Panc1 (cell line): ENCODE measurements around the gene TIAM2. TPM values are rescaled to one million over a fixed set of nuclear protein-coding genes. Genes with fewer than 3 reads are reported as not detected.
A peak's percentile ranks its signal among the peaks of the same experiment; 100 is the strongest.

Experiments
- ATAC-seq: fragments of 200-7000 bp; cut with Tn5 transposase; 2 replicates; pipeline ENCODE4 v1.9.1; 2020; ENCODE audit warnings: mild to moderate bottlenecking, moderate library complexity
- BruUV-seq: library from RNA; stranded (reverse); fragments of 400-500 nt; replicated peaks from 2 replicates; lab custom pipeline; 2021; lab: Mats Ljungman, UMichigan
- CTCF ChIA-PET: fragments of 300-600 bp; sonication (Branson Sonifier 250); formaldehyde crosslinking; loops from one replicate; lab custom pipeline; 2022; ENCODE audit warnings: antibody characterized with exemption; lab: Charles Lee
- POLR2A ChIA-PET: fragments of 300-600 bp; sonication (Branson Sonifier 250); formaldehyde crosslinking; loops from one replicate; lab custom pipeline; 2022; ENCODE audit warnings: antibody characterized with exemption; lab: Charles Lee
- DNase-seq: peaks from one replicate; pipeline ENCODE4 v3.0.0-alpha.2; 2010; ENCODE audit warnings: low read depth, low spot score
- H3K27ac ChIP-seq: 2 replicates; pipeline ENCODE4 v1.5.1; 2011; ENCODE audit warnings: mild to moderate bottlenecking, low read length, inconsistent platforms
- H3K27me3 ChIP-seq: fragments of 200-500 bp; sonication (Bioruptor generic); 2 replicates; pipeline ENCODE4 v1.6.0; 2014; ENCODE audit warnings: low read length, inconsistent platforms; ENCODE audit not compliant: control insufficient read depth, insufficient read depth
- H3K36me3 ChIP-seq: fragments of 200-500 bp; sonication (Bioruptor generic); 2 replicates; pipeline ENCODE4 v1.5.1; 2014; ENCODE audit warnings: inconsistent platforms, mild to moderate bottlenecking, low read length, moderate library complexity; ENCODE audit not compliant: control insufficient read depth, insufficient read depth
- H3K4me1 ChIP-seq: 2 replicates; pipeline ENCODE4 v1.5.1; 2011; ENCODE audit warnings: inconsistent platforms, mild to moderate bottlenecking, low read length, moderate library complexity; ENCODE audit not compliant: control insufficient read depth, insufficient read depth
- H3K4me3 ChIP-seq, 2 experiments: 2 replicates each; pipeline ENCODE4 v1.5.1; 2011 to 2012; ENCODE audit warnings: low read depth in 2 of 2, low read length in 2 of 2, mild to moderate bottlenecking in 2 of 2, inconsistent platforms in 1 of 2, moderate library complexity in 1 of 2
- H3K9me3 ChIP-seq: fragments of 200-500 bp; sonication (Bioruptor generic); 2 replicates; pipeline ENCODE4 v1.5.1; 2014; ENCODE audit warnings: low read depth, mild to moderate bottlenecking, inconsistent platforms, low read length, moderate library complexity; ENCODE audit not compliant: control insufficient read depth, insufficient read depth
- POLR2AphosphoS5 ChIP-seq: IDR thresholded peaks from 2 replicates; pipeline ENCODE4 v1.6.1; 2012; ENCODE audit warnings: mild to moderate bottlenecking, low read depth, low read length, moderate library complexity
- REST ChIP-seq, 2 experiments: IDR thresholded peaks; 2 replicates each; pipeline ENCODE4 v1.6.1; 2011 to 2012; ENCODE audit warnings: low read depth in 2 of 2, control low read depth in 1 of 2, low read length in 1 of 2, mild to moderate bottlenecking in 1 of 2, moderate library complexity in 1 of 2; ENCODE audit not compliant: insufficient read depth in 1 of 2
- SIN3A ChIP-seq: IDR thresholded peaks from 2 replicates; pipeline ENCODE4 v1.6.1; 2012; ENCODE audit warnings: low read depth, mild to moderate bottlenecking, low read length, moderate library complexity, borderline replicate concordance; ENCODE audit not compliant: insufficient read depth
- TCF7L2 ChIP-seq: IDR thresholded peaks from 2 replicates; pipeline ENCODE4 v1.6.1; 2011; ENCODE audit warnings: mild to moderate bottlenecking, low read depth, low read length, inconsistent platforms
- in situ Hi-C: cut with HindIII; loops from 2 replicates; pipeline ENCODE4 v1.10.0; 2016; ENCODE audit warnings: low sequenced_read_pairs, low pct_unique_long_range_greater_than_20kb
- intact Hi-C: fragments of 100-400 bp; cut with micrococcal nuclease; formaldehyde crosslinking; loops from one replicate; pipeline ENCODE4 v1.10.0; 2022; ENCODE audit not compliant: unreplicated experiment
- total RNA-seq: library from RNA; stranded (reverse); gene quantifications from one replicate; pipeline ENCODE4 v1.2.1, GENCODE V29; 2021; ENCODE audit not compliant: unreplicated experiment
- TF ChIP-seq, protein P1 (sequence below): fragments of 450-650 bp; IDR thresholded peaks from 2 replicates; pipeline ENCODE4 v1.5.1; 2017; ENCODE audit warnings: mild to moderate bottlenecking

Gene TIAM2
- total RNA-seq, 1 experiment from 2014 or later = 14.9 TPM

GRCh38 chr6:155195903-155196302 is 200.8 kb downstream of the TIAM2 start:
- CTCF ChIA-PET = no interaction called here
- TF ChIP-seq TCF7L2 (no peak), SIN3A (no peak), REST (IDR thresholded peaks at IDR 0.05; ENCODE audit: insufficient read depth in 1 of 2, low read depth in 2 of 2, low read length in 1 of 2) (no peak), POLR2AphosphoS5 (no peak)
- TF ChIP-seq, protein P1, sequence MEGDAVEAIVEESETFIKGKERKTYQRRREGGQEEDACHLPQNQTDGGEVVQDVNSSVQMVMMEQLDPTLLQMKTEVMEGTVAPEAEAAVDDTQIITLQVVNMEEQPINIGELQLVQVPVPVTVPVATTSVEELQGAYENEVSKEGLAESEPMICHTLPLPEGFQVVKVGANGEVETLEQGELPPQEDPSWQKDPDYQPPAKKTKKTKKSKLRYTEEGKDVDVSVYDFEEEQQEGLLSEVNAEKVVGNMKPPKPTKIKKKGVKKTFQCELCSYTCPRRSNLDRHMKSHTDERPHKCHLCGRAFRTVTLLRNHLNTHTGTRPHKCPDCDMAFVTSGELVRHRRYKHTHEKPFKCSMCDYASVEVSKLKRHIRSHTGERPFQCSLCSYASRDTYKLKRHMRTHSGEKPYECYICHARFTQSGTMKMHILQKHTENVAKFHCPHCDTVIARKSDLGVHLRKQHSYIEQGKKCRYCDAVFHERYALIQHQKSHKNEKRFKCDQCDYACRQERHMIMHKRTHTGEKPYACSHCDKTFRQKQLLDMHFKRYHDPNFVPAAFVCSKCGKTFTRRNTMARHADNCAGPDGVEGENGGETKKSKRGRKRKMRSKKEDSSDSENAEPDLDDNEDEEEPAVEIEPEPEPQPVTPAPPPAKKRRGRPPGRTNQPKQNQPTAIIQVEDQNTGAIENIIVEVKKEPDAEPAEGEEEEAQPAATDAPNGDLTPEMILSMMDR = no peak
- no peaks in the 10 kb centered on the region for H3K9me3 ChIP-seq
- DNase-seq (no peak), ATAC-seq (no peak)
- BruUV-seq = no TSS peak
- POLR2A ChIA-PET = no interaction called here
- no peak overlapping the region for H3K4me3 ChIP-seq
- in situ Hi-C loops = no loop called here
- peaks cover 17% of the 10 kb centered on the region for H3K4me1 ChIP-seq
- intact Hi-C loops = no loop called here
- peak overlapping the region; percentile 94; the same call in 1 of the 2 replicates for H3K27ac ChIP-seq
- H3K27me3 ChIP-seq = no peaks in the 10 kb centered on the region
- H3K36me3 ChIP-seq = no peaks in the 10 kb centered on the region

GRCh38 chr6:155196911-155197310 is 201.8 kb downstream of the TIAM2 start:
- H3K27me3 ChIP-seq = no peaks in the 10 kb centered on the region
- POLR2A ChIA-PET = no interaction called here
- BruUV-seq = no TSS peak
- DNase-seq (no peak), ATAC-seq (no peak)
- peak overlapping the region; percentile 94; the same call in 1 of the 2 replicates for H3K27ac ChIP-seq
- peaks cover 23% of the 10 kb centered on the region for H3K4me1 ChIP-seq
- in situ Hi-C loops = no loop called here
- no peak overlapping the region for H3K4me3 ChIP-seq
- H3K9me3 ChIP-seq = no peaks in the 10 kb centered on the region
- TF ChIP-seq TCF7L2 (no peak), POLR2AphosphoS5 (no peak), SIN3A (no peak), REST (IDR thresholded peaks at IDR 0.05; ENCODE audit: insufficient read depth in 1 of 2, low read depth in 2 of 2, low read length in 1 of 2) (no peak)
- TF ChIP-seq, protein P1 = no peak
- intact Hi-C loops = no loop called here
- H3K36me3 ChIP-seq = no peaks in the 10 kb centered on the region
- CTCF ChIA-PET = no interaction called here
